ENCODE measurements around the gene ACTN2.

DNA sequence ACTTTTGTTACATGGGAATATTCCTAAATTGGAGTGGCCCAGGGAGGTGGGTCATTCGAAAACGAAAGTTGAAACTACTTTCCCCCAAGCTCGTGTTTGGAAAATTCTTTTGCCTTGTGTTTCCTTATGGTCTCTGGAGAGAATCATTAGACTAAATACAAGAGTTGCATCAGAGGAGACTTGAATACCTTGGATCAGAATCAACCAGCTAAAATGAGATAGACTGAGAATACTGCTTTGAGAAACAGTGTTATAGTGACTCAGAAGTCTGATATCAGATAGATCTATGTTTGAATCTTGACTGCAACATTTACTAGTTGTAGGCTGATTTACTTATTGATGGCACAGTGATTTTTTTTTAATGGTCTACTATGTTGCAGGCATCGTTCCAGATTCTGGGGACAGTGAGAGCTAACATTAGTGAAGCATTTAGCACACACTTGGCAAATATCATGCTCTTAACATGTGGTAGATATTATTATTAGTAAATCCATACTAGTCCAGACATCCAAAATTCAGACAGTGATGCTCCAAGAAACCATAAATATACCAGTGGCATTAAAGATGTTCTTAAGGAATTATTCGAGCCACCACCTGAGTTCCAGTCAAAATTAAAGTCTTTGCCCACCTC is 12.9 kb upstream of the ACTN2 start:
- no peak for TF ChIP-seq POLR2AphosphoS5 (IDR thresholded peaks at IDR 0.05)
- TF ChIP-seq, protein P1, sequence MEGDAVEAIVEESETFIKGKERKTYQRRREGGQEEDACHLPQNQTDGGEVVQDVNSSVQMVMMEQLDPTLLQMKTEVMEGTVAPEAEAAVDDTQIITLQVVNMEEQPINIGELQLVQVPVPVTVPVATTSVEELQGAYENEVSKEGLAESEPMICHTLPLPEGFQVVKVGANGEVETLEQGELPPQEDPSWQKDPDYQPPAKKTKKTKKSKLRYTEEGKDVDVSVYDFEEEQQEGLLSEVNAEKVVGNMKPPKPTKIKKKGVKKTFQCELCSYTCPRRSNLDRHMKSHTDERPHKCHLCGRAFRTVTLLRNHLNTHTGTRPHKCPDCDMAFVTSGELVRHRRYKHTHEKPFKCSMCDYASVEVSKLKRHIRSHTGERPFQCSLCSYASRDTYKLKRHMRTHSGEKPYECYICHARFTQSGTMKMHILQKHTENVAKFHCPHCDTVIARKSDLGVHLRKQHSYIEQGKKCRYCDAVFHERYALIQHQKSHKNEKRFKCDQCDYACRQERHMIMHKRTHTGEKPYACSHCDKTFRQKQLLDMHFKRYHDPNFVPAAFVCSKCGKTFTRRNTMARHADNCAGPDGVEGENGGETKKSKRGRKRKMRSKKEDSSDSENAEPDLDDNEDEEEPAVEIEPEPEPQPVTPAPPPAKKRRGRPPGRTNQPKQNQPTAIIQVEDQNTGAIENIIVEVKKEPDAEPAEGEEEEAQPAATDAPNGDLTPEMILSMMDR (IDR thresholded peaks at IDR 0.05): no peak
- no peak for TF ChIP-seq EP300 (IDR thresholded peaks at IDR 0.05)
